Measurements from ENCODE around the gene TSBP1. TPM values are rescaled to one million over a fixed set of nuclear protein-coding genes. Genes with fewer than 3 reads are reported as not detected.

Gene TSBP1
- total and polyA plus RNA-seq, 7 experiments from 2014 or later = not detected

- Mint-ChIP-seq H3K4me3 (peak overlapping the region in 8 of 10 donors; percentile 63 to 86 (median 76)), H3K27ac (peak overlapping the region in 3 of 9 donors; percentile 7 to 65 (median 47))
- CTCF ChIA-PET = interaction anchor here (0.6 to 1.0 kb wide), 4 partner anchors 8 to 532 kb away, joined by 3 to 4 read pairs (median 3); no protein-coding TSS in a partner anchor
Measured at GRCh38 chr6:32254761-32255198, 116.9 kb downstream of the TSBP1 start.

GRCh38 chr6:32252331-32253009 is 119.2 kb downstream of the TSBP1 start:
- H3K9me3 ChIP-seq (ENCODE audit: control insufficient read depth in 2 of 3, low read length in 3 of 3) = no peaks in the 10 kb centered on the region
- CTCF ChIA-PET = interaction anchor here (0.8 kb wide), 1 partner anchor 126 kb away, joined by 4 read pairs; no protein-coding TSS in a partner anchor
- H3K27ac ChIP-seq (ENCODE audit: low read depth, low read length) = no peak overlapping the region
- H3K36me3 ChIP-seq (ENCODE audit: control insufficient read depth in 2 of 3, insufficient read depth in 3 of 3, low read length in 3 of 3) = no peaks in the 10 kb centered on the region
- Mint-ChIP-seq H3K27me3 (peaks cover 0 to 34% (median 0%) of the 10 kb centered on the region in 5 donors), H3K27ac (peak overlapping the region in 8 of 9 donors; percentile 0 to 79 (median 24)), H3K36me3 (no peaks in the 10 kb centered on the region), H3K9me3 (peaks cover 0 to 15% (median 0%) of the 10 kb centered on the region in 11 donors), H3K4me1 (peaks cover 15 to 37% (median 28%) of the 10 kb centered on the region in 7 donors), H3K4me3 (peak overlapping the region in 6 of 10 donors; percentile 0 to 42 (median 12))
- ATAC-seq (peak; percentile 38), DNase-seq (peak in 3 of 9 donors; percentile 9 to 18 (median 10))
- no peaks in the 10 kb centered on the region for H3K27me3 ChIP-seq (ENCODE audit: control insufficient read depth in 2 of 2, insufficient read depth in 2 of 2, low read length in 2 of 2)
- POLR2A ChIA-PET = interaction anchor here (0.7 kb wide), 1 partner anchor 347 kb away, joined by 3 read pairs; no protein-coding TSS in a partner anchor
- no peak overlapping the region for H3K4me3 ChIP-seq (ENCODE audit: low read length)
- peaks cover 0 to 14% of the 10 kb centered on the region in 2 donors for H3K4me1 ChIP-seq (ENCODE audit: control insufficient read depth in 2 of 2, insufficient read depth in 2 of 2, low read length in 2 of 2)
- intact Hi-C loops (cut with micrococcal nuclease) = no loop called here

More at GRCh38 chr6:32254761-32255198, 116.9 kb downstream of the TSBP1 start:
- Histone ChIP-seq H3K27me3 (ENCODE audit: control insufficient read depth in 2 of 2, insufficient read depth in 2 of 2, low read length in 2 of 2) (no peaks in the 10 kb centered on the region), H3K36me3 (ENCODE audit: control insufficient read depth in 2 of 3, insufficient read depth in 3 of 3, low read length in 3 of 3) (no peaks in the 10 kb centered on the region), H3K27ac (ENCODE audit: low read depth, low read length) (no peak overlapping the region), H3K4me1 (ENCODE audit: control insufficient read depth in 2 of 2, insufficient read depth in 2 of 2, low read length in 2 of 2) (peaks cover 0 to 14% of the 10 kb centered on the region in 2 donors), H3K9me3 (ENCODE audit: control insufficient read depth in 2 of 3, low read length in 3 of 3) (no peaks in the 10 kb centered on the region), H3K4me3 (ENCODE audit: low read length) (peak overlapping the region; percentile 6)
- intact Hi-C loops (cut with micrococcal nuclease) = loop anchor here in 1 of 2 donors (1.0 kb wide), 1 partner anchor 9 kb away; no protein-coding TSS in a partner anchor
- no peak for DNase-seq
- POLR2A ChIA-PET = interaction anchor here (1.5 kb wide), 1 partner anchor 59 kb away, joined by 6 read pairs; no protein-coding TSS in a partner anchor
- ATAC-seq = no peak
- peaks cover 0 to 4% (median 0%) of the 10 kb centered on the region in 5 donors for H3K36me3 Mint-ChIP-seq
- H3K9me3 Mint-ChIP-seq = peaks cover 0 to 3% (median 0%) of the 10 kb centered on the region in 11 donors
- H3K4me1 Mint-ChIP-seq = peaks cover 15 to 37% (median 28%) of the 10 kb centered on the region in 7 donors
- H3K27me3 Mint-ChIP-seq = peaks cover 0 to 44% (median 0%) of the 10 kb centered on the region in 5 donors

GRCh38 chr6:32249262-32249661 is 122.4 kb downstream of the TSBP1 start:
- intact Hi-C loops (cut with micrococcal nuclease) = loop anchor here (5.0 to 10.0 kb wide), 3 partner anchors 104 to 546 kb away; no protein-coding TSS in a partner anchor
- H3K4me1 ChIP-seq (ENCODE audit: control insufficient read depth in 2 of 2, insufficient read depth in 2 of 2, low read length in 2 of 2) = peaks cover 0 to 4% of the 10 kb centered on the region in 2 donors
- Mint-ChIP-seq H3K4me1 (peaks cover 10 to 34% (median 22%) of the 10 kb centered on the region in 7 donors), H3K9me3 (peaks cover 0 to 15% (median 0%) of the 10 kb centered on the region in 11 donors), H3K4me3 (no peak overlapping the region), H3K27me3 (peaks cover 0 to 30% (median 0%) of the 10 kb centered on the region in 5 donors), H3K36me3 (no peaks in the 10 kb centered on the region), H3K27ac (no peak overlapping the region)
- H3K27ac ChIP-seq (ENCODE audit: low read depth, low read length) = no peak overlapping the region
- POLR2A ChIA-PET = no interaction called here
- H3K4me3 ChIP-seq (ENCODE audit: low read length) = no peak overlapping the region
- CTCF ChIA-PET = interaction anchor here (1.4 kb wide), 1 partner anchor 101 kb away, joined by 5 read pairs; no protein-coding TSS in a partner anchor
- DNase-seq (no peak), ATAC-seq (no peak)
- no peaks in the 10 kb centered on the region for H3K9me3 ChIP-seq (ENCODE audit: control insufficient read depth in 2 of 3, low read length in 3 of 3)
- H3K36me3 ChIP-seq (ENCODE audit: control insufficient read depth in 2 of 3, insufficient read depth in 3 of 3, low read length in 3 of 3) = no peaks in the 10 kb centered on the region
- no peaks in the 10 kb centered on the region for H3K27me3 ChIP-seq (ENCODE audit: control insufficient read depth in 2 of 2, insufficient read depth in 2 of 2, low read length in 2 of 2)

GRCh38 chr6:32247401-32247800 is 124.3 kb downstream of the TSBP1 start:
- H3K36me3 Mint-ChIP-seq = no peaks in the 10 kb centered on the region
- ATAC-seq (no peak), DNase-seq (no peak)
- H3K4me3 Mint-ChIP-seq = no peak overlapping the region
- no peak overlapping the region for H3K4me3 ChIP-seq (ENCODE audit: low read length)
- H3K36me3 ChIP-seq (ENCODE audit: control insufficient read depth in 2 of 3, insufficient read depth in 3 of 3, low read length in 3 of 3) = no peaks in the 10 kb centered on the region
- H3K9me3 Mint-ChIP-seq = peaks cover 0 to 15% (median 0%) of the 10 kb centered on the region in 11 donors
- H3K9me3 ChIP-seq (ENCODE audit: control insufficient read depth in 2 of 3, low read length in 3 of 3) = no peaks in the 10 kb centered on the region
- peaks cover 4 to 20% (median 13%) of the 10 kb centered on the region in 7 donors for H3K4me1 Mint-ChIP-seq
- H3K27ac Mint-ChIP-seq = peak overlapping the region in 1 of 9 donors; percentile 10
- ChIA-PET POLR2A (no interaction called here), CTCF (interaction anchor here (1.1 to 1.6 kb wide), 2 partner anchors 8 to 621 kb away, joined by 3 read pairs; no protein-coding TSS in a partner anchor)
- intact Hi-C loops (cut with micrococcal nuclease) = loop anchor here (5.0 to 10.0 kb wide), 3 partner anchors 103 to 547 kb away; no protein-coding TSS in a partner anchor
- H3K27ac ChIP-seq (ENCODE audit: low read depth, low read length) = no peak overlapping the region
- no peaks in the 10 kb centered on the region for H3K27me3 ChIP-seq (ENCODE audit: control insufficient read depth in 2 of 2, insufficient read depth in 2 of 2, low read length in 2 of 2)
- H3K27me3 Mint-ChIP-seq = peaks cover 0 to 28% (median 0%) of the 10 kb centered on the region in 5 donors
- peaks cover 0 to 4% of the 10 kb centered on the region in 2 donors for H3K4me1 ChIP-seq (ENCODE audit: control insufficient read depth in 2 of 2, insufficient read depth in 2 of 2, low read length in 2 of 2)

- H3K4me3 Mint-ChIP-seq = peak overlapping the region; percentile 3 to 79 (median 68)
- peaks cover 7 to 26% (median 9%) of the 10 kb centered on the region in 7 donors for H3K4me1 Mint-ChIP-seq
- peak; percentile 84 for ATAC-seq
- intact Hi-C loops (cut with micrococcal nuclease) = loop anchor here (1.0 to 10.0 kb wide), 10 partner anchors 10 to 552 kb away; no protein-coding TSS in a partner anchor
- Histone ChIP-seq H3K36me3 (ENCODE audit: control insufficient read depth in 2 of 3, insufficient read depth in 3 of 3, low read length in 3 of 3) (no peaks in the 10 kb centered on the region), H3K9me3 (ENCODE audit: control insufficient read depth in 2 of 3, low read length in 3 of 3) (no peaks in the 10 kb centered on the region), H3K27me3 (ENCODE audit: control insufficient read depth in 2 of 2, insufficient read depth in 2 of 2, low read length in 2 of 2) (no peaks in the 10 kb centered on the region), H3K4me1 (ENCODE audit: control insufficient read depth in 2 of 2, insufficient read depth in 2 of 2, low read length in 2 of 2) (peaks cover 0 to 4% of the 10 kb centered on the region in 2 donors), H3K27ac (ENCODE audit: low read depth, low read length) (no peak overlapping the region), H3K4me3 (ENCODE audit: low read length) (peak overlapping the region; percentile 5)
- H3K27ac Mint-ChIP-seq = peak overlapping the region in 7 of 9 donors; percentile 14 to 56 (median 36)
- ChIA-PET CTCF (interaction anchor here (0.7 to 1.7 kb wide), 6 partner anchors 10 to 549 kb away, joined by 3 to 7 read pairs (median 3); no protein-coding TSS in a partner anchor), POLR2A (no interaction called here)
- no peaks in the 10 kb centered on the region for H3K36me3 Mint-ChIP-seq
- peaks cover 0 to 26% (median 0%) of the 10 kb centered on the region in 5 donors for H3K27me3 Mint-ChIP-seq
- peaks cover 0 to 15% (median 0%) of the 10 kb centered on the region in 11 donors for H3K9me3 Mint-ChIP-seq
- DNase-seq = peak; percentile 38 to 70 (median 61)
Measured at GRCh38 chr6:32244946-32245398, 126.7 kb downstream of the TSBP1 start.

- Mint-ChIP-seq H3K4me3 (peak overlapping the region in 1 of 10 donors; percentile 63), H3K4me1 (peaks cover 7 to 26% (median 9%) of the 10 kb centered on the region in 7 donors), H3K27ac (no peak overlapping the region), H3K36me3 (no peaks in the 10 kb centered on the region), H3K27me3 (peaks cover 0 to 26% (median 0%) of the 10 kb centered on the region in 5 donors), H3K9me3 (peaks cover 0 to 10% (median 0%) of the 10 kb centered on the region in 11 donors)
- no peak overlapping the region for H3K4me3 ChIP-seq (ENCODE audit: low read length)
- H3K27me3 ChIP-seq (ENCODE audit: control insufficient read depth in 2 of 2, insufficient read depth in 2 of 2, low read length in 2 of 2) = no peaks in the 10 kb centered on the region
- intact Hi-C loops (cut with micrococcal nuclease) = loop anchor here (2.0 to 10.0 kb wide), 6 partner anchors 49 to 553 kb away; no protein-coding TSS in a partner anchor
- no peaks in the 10 kb centered on the region for H3K36me3 ChIP-seq (ENCODE audit: control insufficient read depth in 2 of 3, insufficient read depth in 3 of 3, low read length in 3 of 3)
- DNase-seq (no peak), ATAC-seq (no peak)
- no peak overlapping the region for H3K27ac ChIP-seq (ENCODE audit: low read depth, low read length)
- no peaks in the 10 kb centered on the region for H3K9me3 ChIP-seq (ENCODE audit: control insufficient read depth in 2 of 3, low read length in 3 of 3)
- ChIA-PET CTCF (interaction anchor here (0.7 to 1.7 kb wide), 3 partner anchors 11 to 125 kb away, joined by 3 to 7 read pairs (median 3); no protein-coding TSS in a partner anchor), POLR2A (no interaction called here)
- peaks cover 0 to 4% of the 10 kb centered on the region in 2 donors for H3K4me1 ChIP-seq (ENCODE audit: control insufficient read depth in 2 of 2, insufficient read depth in 2 of 2, low read length in 2 of 2)
Measured at GRCh38 chr6:32244270-32244669, 127.4 kb downstream of the TSBP1 start.
